Measurements from ENCODE around the gene LMF2. TPM values are rescaled to one million over a fixed set of nuclear protein-coding genes. Genes with fewer than 3 reads are reported as not detected.

LMF2 gene
- total RNA-seq, 1 donor from 2014 or later = 57.0 TPM

DNA sequence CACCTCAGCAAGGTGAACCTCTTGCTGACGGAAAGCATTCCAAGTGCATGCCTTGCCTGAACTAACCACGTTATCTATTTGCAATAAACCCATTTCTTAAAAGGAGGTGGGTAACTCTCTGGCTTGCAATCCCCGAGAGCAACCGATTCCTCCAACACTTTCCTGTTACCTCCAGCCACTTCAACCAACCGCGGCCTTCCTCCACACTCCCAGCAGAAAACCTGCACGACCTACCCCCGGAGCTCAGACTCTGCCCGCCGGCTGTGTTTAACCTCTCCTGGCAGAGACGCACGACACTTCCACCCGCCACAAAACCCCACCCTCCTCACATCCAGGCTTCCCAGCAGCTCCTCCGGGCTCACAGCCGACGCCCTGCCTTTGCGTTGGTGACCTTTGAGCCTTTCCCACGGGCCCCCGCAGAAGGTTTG, 17.2 kb upstream of the LMF2 start:
- H3K4me1 ChIP-seq = peaks cover 43% of the 10 kb centered on the region

GRCh38 chr22:50523806-50524675, 16.5 kb upstream of the LMF2 start:
- H3K36me3 ChIP-seq = peaks cover 0 to 47% of the 10 kb centered on the region in 2 donors
- H3K27me3 ChIP-seq = no peaks in the 10 kb centered on the region
- H3K4me3 ChIP-seq = peak overlapping the region; percentile 61 to 84
- no peak for DNase-seq (ENCODE audit: extremely low spot score in 2 of 2)
- intact Hi-C loops (cut with DNase I) = loop anchor here (10.0 kb wide), 1 partner anchor 259 kb away; the partner anchor contains the start of gene MAPK12
- no peak overlapping the region for H3K27ac ChIP-seq
- TF ChIP-seq POLR2A (IDR thresholded peaks at IDR 0.05) = no peak
- H3K9me3 ChIP-seq = no peaks in the 10 kb centered on the region
- H3K4me1 ChIP-seq = peaks cover 37% of the 10 kb centered on the region

More for the DNA sequence above, 17.2 kb upstream of the LMF2 start:
- TF ChIP-seq, protein P1, sequence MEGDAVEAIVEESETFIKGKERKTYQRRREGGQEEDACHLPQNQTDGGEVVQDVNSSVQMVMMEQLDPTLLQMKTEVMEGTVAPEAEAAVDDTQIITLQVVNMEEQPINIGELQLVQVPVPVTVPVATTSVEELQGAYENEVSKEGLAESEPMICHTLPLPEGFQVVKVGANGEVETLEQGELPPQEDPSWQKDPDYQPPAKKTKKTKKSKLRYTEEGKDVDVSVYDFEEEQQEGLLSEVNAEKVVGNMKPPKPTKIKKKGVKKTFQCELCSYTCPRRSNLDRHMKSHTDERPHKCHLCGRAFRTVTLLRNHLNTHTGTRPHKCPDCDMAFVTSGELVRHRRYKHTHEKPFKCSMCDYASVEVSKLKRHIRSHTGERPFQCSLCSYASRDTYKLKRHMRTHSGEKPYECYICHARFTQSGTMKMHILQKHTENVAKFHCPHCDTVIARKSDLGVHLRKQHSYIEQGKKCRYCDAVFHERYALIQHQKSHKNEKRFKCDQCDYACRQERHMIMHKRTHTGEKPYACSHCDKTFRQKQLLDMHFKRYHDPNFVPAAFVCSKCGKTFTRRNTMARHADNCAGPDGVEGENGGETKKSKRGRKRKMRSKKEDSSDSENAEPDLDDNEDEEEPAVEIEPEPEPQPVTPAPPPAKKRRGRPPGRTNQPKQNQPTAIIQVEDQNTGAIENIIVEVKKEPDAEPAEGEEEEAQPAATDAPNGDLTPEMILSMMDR (IDR thresholded peaks at IDR 0.05) = no peak
- no peak for TF ChIP-seq POLR2A (IDR thresholded peaks at IDR 0.05)
- TF ChIP-seq POLR2AphosphoS5 (IDR thresholded peaks at IDR 0.05; ENCODE audit: insufficient read depth in 1 of 2, low read depth in 1 of 2) = no peak
- Histone ChIP-seq H3K4me3 (peak overlapping the region; percentile 61 to 84), H3K9me3 (no peaks in the 10 kb centered on the region), H3K36me3 (peaks cover 0 to 41% of the 10 kb centered on the region in 2 donors), H3K27me3 (no peaks in the 10 kb centered on the region), H3K27ac (peak overlapping the region; percentile 92)
- intact Hi-C loops (cut with DNase I) = loop anchor here (5.0 to 10.0 kb wide), 2 partner anchors 58 to 260 kb away; partner anchors contain the start of genes CHKB and MAPK12
- DNase-seq (ENCODE audit: extremely low spot score in 2 of 2) = no peak

GRCh38 chr22:50523458-50523805, 15.9 kb upstream of the LMF2 start:
- Histone ChIP-seq H3K27me3 (no peaks in the 10 kb centered on the region), H3K9me3 (no peaks in the 10 kb centered on the region), H3K4me1 (peaks cover 31% of the 10 kb centered on the region), H3K4me3 (no peak overlapping the region), H3K27ac (no peak overlapping the region), H3K36me3 (peaks cover 0 to 53% of the 10 kb centered on the region in 2 donors)
- intact Hi-C loops (cut with DNase I) = loop anchor here (10.0 kb wide), 1 partner anchor 259 kb away; the partner anchor contains the start of gene MAPK12
- no peak for DNase-seq (ENCODE audit: extremely low spot score in 2 of 2)
- TF ChIP-seq, protein P1 (IDR thresholded peaks at IDR 0.05) = no peak
- TF ChIP-seq POLR2AphosphoS5 (IDR thresholded peaks at IDR 0.05; ENCODE audit: insufficient read depth in 1 of 2, low read depth in 1 of 2) (no peak), POLR2A (IDR thresholded peaks at IDR 0.05) (no peak)

DNA sequence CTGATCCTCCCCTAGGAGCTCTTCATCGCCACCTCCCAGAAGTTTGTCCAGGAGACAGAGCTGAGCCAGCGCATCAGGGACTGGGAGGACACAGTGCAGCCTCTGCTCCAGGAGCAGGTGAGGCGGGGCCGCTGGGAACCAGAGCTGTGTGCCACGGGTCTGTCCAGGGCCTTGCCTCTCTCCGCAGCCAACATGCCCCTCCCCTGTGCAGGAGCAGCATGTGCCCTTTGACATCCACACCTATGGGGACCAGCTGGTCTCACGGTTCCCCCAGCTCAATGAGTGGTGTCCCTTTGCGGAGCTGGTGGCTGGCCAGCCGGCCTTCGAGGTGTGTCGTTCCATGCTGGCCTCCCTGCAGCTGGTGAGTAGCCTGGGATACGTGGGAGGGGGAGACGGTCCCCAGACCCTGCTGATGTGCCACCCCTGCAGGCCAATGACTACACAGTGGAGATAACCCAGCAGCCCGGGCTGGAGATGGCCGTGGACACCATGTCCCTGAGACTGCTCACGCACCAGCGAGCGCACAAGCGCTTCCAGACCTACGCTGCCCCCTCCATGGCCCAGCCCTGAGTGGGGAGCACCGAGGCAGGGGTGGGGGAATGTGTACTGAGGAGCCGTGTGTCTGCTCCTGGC, 15.4 kb upstream of the LMF2 start:
- H3K4me1 ChIP-seq = peaks cover 31% of the 10 kb centered on the region
- H3K27ac ChIP-seq = no peak overlapping the region
- H3K4me3 ChIP-seq = no peak overlapping the region
- no peaks in the 10 kb centered on the region for H3K9me3 ChIP-seq
- no peak for TF ChIP-seq POLR2A (IDR thresholded peaks at IDR 0.05)
- no peak for TF ChIP-seq POLR2AphosphoS5 (IDR thresholded peaks at IDR 0.05; ENCODE audit: insufficient read depth in 1 of 2, low read depth in 1 of 2)
- TF ChIP-seq, protein P1 (IDR thresholded peaks at IDR 0.05) = no peak
- DNase-seq (ENCODE audit: extremely low spot score in 2 of 2) = no peak
- intact Hi-C loops (cut with DNase I) = loop anchor here (10.0 kb wide), 1 partner anchor 258 kb away; the partner anchor contains the start of gene MAPK12
- H3K27me3 ChIP-seq = no peaks in the 10 kb centered on the region
- H3K36me3 ChIP-seq = peaks cover 0 to 58% of the 10 kb centered on the region in 2 donors

GRCh38 chr22:50522208-50522805, 14.8 kb upstream of the LMF2 start:
- DNase-seq (ENCODE audit: extremely low spot score in 2 of 2) = peak in 1 of 2 donors; percentile 85
- TF ChIP-seq POLR2A (IDR thresholded peaks at IDR 0.05) = no peak
- TF ChIP-seq, protein P1 (IDR thresholded peaks at IDR 0.05) = no peak
- TF ChIP-seq POLR2AphosphoS5 (IDR thresholded peaks at IDR 0.05; ENCODE audit: insufficient read depth in 1 of 2, low read depth in 1 of 2) = no peak
- Histone ChIP-seq H3K36me3 (peaks cover 0 to 64% of the 10 kb centered on the region in 2 donors), H3K9me3 (no peaks in the 10 kb centered on the region), H3K4me1 (peaks cover 29% of the 10 kb centered on the region), H3K27me3 (no peaks in the 10 kb centered on the region), H3K27ac (no peak overlapping the region), H3K4me3 (no peak overlapping the region)
- intact Hi-C loops (cut with DNase I) = loop anchor here (10.0 kb wide), 1 partner anchor 258 kb away; the partner anchor contains the start of gene MAPK12
